BJ (cell line): ENCODE results near the gene PLEK. TPM values are rescaled to one million over a fixed set of nuclear protein-coding genes. Genes with fewer than 3 reads are reported as not detected.

Source experiments
- CTCF ChIA-PET: fragments of 350-600 bp; formaldehyde crosslinking; extraction: SDS; loops from one replicate; lab custom pipeline; 2021; ENCODE audit warnings: antibody characterized with exemption, inconsistent platforms; lab: Yijun Ruan, JAX
- POLR2A ChIA-PET: fragments of 300-600 bp; sonication (Branson Sonifier 250); formaldehyde crosslinking; extraction: SDS; loops from one replicate; lab custom pipeline; 2021; ENCODE audit warnings: antibody characterized with exemption; lab: Charles Lee
- DNase-seq: peaks from one replicate; pipeline ENCODE4 v3.0.0-alpha.2; 2011; ENCODE audit warnings: low read depth
- H3K27me3 ChIP-seq: 2 replicates; pipeline ENCODE4 v1.6.0; 2011; ENCODE audit warnings: low read length; ENCODE audit not compliant: control insufficient read depth, insufficient read depth
- H3K36me3 ChIP-seq: 2 replicates; pipeline ENCODE4 v1.5.1; 2011; ENCODE audit warnings: low read length; ENCODE audit not compliant: control insufficient read depth, insufficient read depth
- H3K4me3 ChIP-seq: 2 replicates; pipeline ENCODE4 v1.5.1; 2011; ENCODE audit warnings: low read depth, mild to moderate bottlenecking, control low read depth, low read length
- CTCF ChIP-seq: IDR thresholded peaks from 2 replicates; pipeline ENCODE4 v1.5.1; 2011; ENCODE audit warnings: low read depth, mild to moderate bottlenecking, control low read depth, inconsistent platforms, low read length, moderate library complexity; ENCODE audit not compliant: insufficient read depth
- polyA plus RNA-seq: library from polyadenylated mRNA; depleted of rRNA; stranded (reverse); fragments of >200 nt; gene quantifications from 2 replicates; pipeline ENCODE4 v1.2.3, GENCODE V29; 2011

The PLEK gene
- polyA plus RNA-seq, 1 experiment: not detected

DNA sequence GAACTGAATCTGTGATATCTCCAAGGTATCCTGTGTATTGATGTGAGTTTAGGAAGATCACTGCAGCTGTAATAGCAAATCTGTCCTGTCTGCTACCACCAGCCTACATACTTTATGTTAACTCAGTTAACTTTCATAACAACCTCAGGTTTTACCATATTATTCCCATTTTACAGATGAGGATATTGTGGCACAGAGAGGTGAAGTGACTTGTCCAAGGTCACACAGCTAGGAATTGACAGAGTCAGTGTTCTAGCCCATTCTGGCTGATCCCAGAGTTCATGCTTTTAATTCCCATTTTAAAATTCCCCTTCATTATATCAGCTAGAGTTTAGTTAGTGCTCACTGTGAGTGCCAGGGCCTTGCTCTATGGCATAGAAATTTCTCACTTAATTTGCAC, 49.4 kb downstream of the PLEK start:
- Histone ChIP-seq H3K4me3 (no peak overlapping the region), H3K27me3 (peaks cover 15% of the 10 kb centered on the region), H3K36me3 (no peaks in the 10 kb centered on the region)
- TF ChIP-seq CTCF: no peak
- DNase-seq: no peak
- ChIA-PET POLR2A (no interaction called here), CTCF (no interaction called here)

DNA sequence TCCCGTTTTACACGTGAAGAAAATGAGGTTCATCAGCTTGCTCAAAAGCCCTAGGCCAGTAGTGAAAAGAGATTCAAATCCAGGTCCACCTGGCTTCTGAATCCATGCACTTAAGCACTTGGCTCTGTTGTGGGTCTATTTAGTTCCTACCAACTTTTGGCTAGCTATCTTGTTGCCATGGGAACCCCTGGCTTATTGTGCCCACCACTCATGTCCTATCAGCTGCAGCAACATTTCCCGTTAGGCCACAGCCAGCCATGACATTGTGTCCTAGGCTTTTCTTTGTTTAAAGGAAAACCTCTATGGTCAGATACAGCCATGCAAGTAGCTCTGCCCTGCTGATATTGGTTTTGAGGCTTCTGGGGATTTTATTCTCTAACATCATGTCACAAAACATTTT, 49.8 kb downstream of the PLEK start:
- CTCF ChIA-PET: interaction anchor here (1.0 kb wide), 1 partner anchor 19 kb away, joined by 3 read pairs; no protein-coding TSS in a partner anchor
- POLR2A ChIA-PET: no interaction called here
- no peaks in the 10 kb centered on the region for H3K36me3 ChIP-seq
- H3K27me3 ChIP-seq: peaks cover 15% of the 10 kb centered on the region
- TF ChIP-seq CTCF: no peak
- no peak for DNase-seq
- H3K4me3 ChIP-seq: no peak overlapping the region

DNA sequence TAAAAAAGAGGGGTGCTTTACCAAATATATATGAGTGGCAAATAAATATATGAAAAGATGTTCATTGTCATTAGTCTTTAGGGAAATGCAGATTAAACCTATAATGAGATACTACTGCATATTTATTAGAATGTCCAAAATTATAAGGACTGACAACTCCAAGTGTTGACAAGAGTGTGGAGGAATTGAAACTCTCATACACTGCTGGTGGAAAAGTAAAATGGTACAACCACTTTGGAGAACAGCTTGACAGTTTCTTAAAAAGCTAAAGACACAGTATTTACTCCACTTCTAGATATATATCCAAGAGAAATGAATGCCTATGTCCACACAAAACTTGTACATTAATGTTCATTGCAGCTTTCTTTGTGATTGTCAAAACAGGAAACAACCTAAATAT, 50.4 kb downstream of the PLEK start:
- TF ChIP-seq CTCF: no peak
- peaks cover 15% of the 10 kb centered on the region for H3K27me3 ChIP-seq
- no peaks in the 10 kb centered on the region for H3K36me3 ChIP-seq
- ChIA-PET CTCF (interaction anchor here (1.0 kb wide), 1 partner anchor 19 kb away, joined by 3 read pairs; no protein-coding TSS in a partner anchor), POLR2A (no interaction called here)
- no peak for DNase-seq
- no peak overlapping the region for H3K4me3 ChIP-seq

- TF ChIP-seq CTCF: no peak
- ChIA-PET POLR2A (no interaction called here), CTCF (interaction anchor here (1.0 kb wide), 1 partner anchor 20 kb away, joined by 3 read pairs; no protein-coding TSS in a partner anchor)
- no peak overlapping the region for H3K4me3 ChIP-seq
- H3K27me3 ChIP-seq: peaks cover 18% of the 10 kb centered on the region
- DNase-seq: no peak
- no peaks in the 10 kb centered on the region for H3K36me3 ChIP-seq
Observed at GRCh38 chr2:68416081-68416675, 51.1 kb downstream of the PLEK start.

DNA sequence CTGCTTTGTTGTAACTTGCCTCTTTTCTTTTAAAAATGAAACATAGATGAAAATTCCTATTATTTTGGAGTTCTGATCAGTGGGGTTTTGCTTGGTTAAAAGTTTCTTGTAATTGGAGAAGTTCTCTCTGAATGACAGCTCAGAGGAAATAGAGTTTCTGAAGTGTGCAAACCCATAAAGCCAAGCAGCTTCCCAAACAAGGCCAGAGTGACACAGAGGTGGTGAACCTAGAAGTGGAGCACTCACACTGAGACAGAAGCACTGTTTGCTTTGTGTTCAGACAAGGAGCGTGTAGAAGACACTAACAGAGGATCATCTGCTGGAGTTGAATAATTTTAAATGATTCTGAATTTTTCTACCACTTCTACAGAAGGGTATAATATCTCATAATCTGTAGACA, 52.8 kb downstream of the PLEK start:
- CTCF ChIA-PET: interaction anchor here (1.5 kb wide), 1 partner anchor 11 kb away, joined by 6 read pairs; no protein-coding TSS in a partner anchor

More for the DNA sequence above, 52.8 kb downstream of the PLEK start:
- H3K4me3 ChIP-seq: no peak overlapping the region
- POLR2A ChIA-PET: no interaction called here
- no peak for TF ChIP-seq CTCF
- peaks cover 16% of the 10 kb centered on the region for H3K27me3 ChIP-seq
- no peak for DNase-seq
- H3K36me3 ChIP-seq: no peaks in the 10 kb centered on the region
